Measurements from ENCODE around the gene CDK5. TPM values are rescaled to one million over a fixed set of nuclear protein-coding genes. Genes with fewer than 3 reads are reported as not detected.

The CDK5 gene
- total and polyA plus RNA-seq, 9 of the 15 experiments (the other 6 are each of a cell fraction or from before 2014, with no cell fraction given), result 3.2 to 38.0 (median 27.5) TPM

DNA sequence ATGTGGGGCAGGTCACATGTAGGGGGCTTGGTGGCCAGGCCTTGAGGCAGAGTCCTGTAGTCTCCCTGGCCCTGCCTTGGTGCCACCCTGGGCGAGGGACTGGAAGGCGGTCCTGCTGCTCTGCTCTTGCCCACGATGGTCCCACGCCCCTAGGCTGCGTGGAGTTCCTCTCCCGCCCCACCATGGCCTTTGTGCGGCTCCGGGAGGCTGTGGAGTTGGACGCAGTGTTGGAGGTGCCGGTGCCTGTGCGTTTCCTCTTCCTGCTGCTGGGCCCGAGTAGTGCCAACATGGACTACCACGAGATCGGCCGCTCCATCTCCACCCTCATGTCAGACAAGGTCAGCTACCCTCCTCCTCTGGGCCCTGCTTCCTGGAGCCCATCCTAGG lies 12.9 kb upstream of the CDK5 start:
- in situ Hi-C loops (cut with MboI) (no loop called here), intact Hi-C loops (cut with micrococcal nuclease) (no loop called here)
- Histone ChIP-seq H3K27me3 (ENCODE audit: control insufficient read depth in 2 of 2, insufficient read depth in 2 of 2, low read length in 2 of 2) (no peaks in the 10 kb centered on the region), H3K4me3 (no peak overlapping the region), H3K27ac (ENCODE audit: extremely low read depth, low read depth, low read length) (no peak overlapping the region), H3K79me2 (ENCODE audit: control insufficient read depth, insufficient read depth, low read length) (peaks cover 3% of the 10 kb centered on the region; the same call in 1 of the 3 replicates), H2AFZ (ENCODE audit: low read depth, low read length) (no peak overlapping the region), H3K36me3 (ENCODE audit: control insufficient read depth, insufficient read depth, low read length) (peaks cover 96% of the 10 kb centered on the region), H3K9ac (ENCODE audit: insufficient read depth in 1 of 2, low read depth in 2 of 2, low read length in 2 of 2) (peak overlapping the region in 1 of 2 experiments; percentile 18; a peak in 1 of 4 replicates), H3K4me1 (replicated peaks in 1 of 2; ENCODE audit: control insufficient read depth in 2 of 2, insufficient read depth in 2 of 2, low read length in 2 of 2) (peaks cover 0 to 48% of the 10 kb centered on the region in 2 experiments; a peak in 1 of 5 replicates), H3K4me2 (ENCODE audit: insufficient read depth, low read length) (no peak overlapping the region), H3K9me1 (ENCODE audit: control insufficient read depth, insufficient read depth, low read length) (no peaks in the 10 kb centered on the region), H3K9me3 (replicated peaks; ENCODE audit: control insufficient read depth, insufficient read depth, low read depth, low read length) (no peaks in the 10 kb centered on the region), H4K20me1 (replicated peaks; ENCODE audit: control insufficient read depth, insufficient read depth, low read length) (no peaks in the 10 kb centered on the region; the same call in 1 of the 2 replicates)
- ChIA-PET CTCF (ENCODE audit: low intra/inter-chr PET ratio) (no interaction called here), POLR2A (interaction anchor here (0.8 to 3.2 kb wide), 4 partner anchors 9 to 60 kb away, joined by 4 to 17 read pairs (median 4); partner anchors contain the start of gene FASTK)
- no peak for ATAC-seq
- WGBS (ENCODE audit: insufficient coverage, low coverage, missing lambda C conversion rate), result 90% methylated on average over 12 of the region's 15 CpGs
- BruUV-seq (replicated peaks), result no TSS peak
- DNase-seq (ENCODE audit: extremely low read depth in 1 of 4, low spot score in 3 of 4), result no peak
- TF ChIP-seq ZNF436 (CRISPR knock-in tag; IDR thresholded peaks at IDR 0.05), result no peak
- TF ChIP-seq CHD1 (IDR thresholded peaks at IDR 0.05; ENCODE audit: low read length), result no peak
- TF ChIP-seq USF1 (CRISPR knock-in tag; IDR thresholded peaks at IDR 0.05), result 0 out of 2 replicates have a peak, but pooled peaks have one; percentile 9
- no peak for FAIRE-seq

Measured in K562 (cell line).